MG63 (cell line): Measurements from ENCODE around the gene PABPN1. TPM values are rescaled to one million over a fixed set of nuclear protein-coding genes. Genes with fewer than 3 reads are reported as not detected.

Experiments
- DNase-seq: peaks from one replicate; pipeline ENCODE4 v3.0.0-alpha.2; 2020
- H3K27me3 ChIP-seq: fragments of 250-450 bp; sonication (Bioruptor Pico); 2 replicates; pipeline ENCODE4 v1.5.1; 2020; ENCODE audit warnings: mild to moderate bottlenecking, moderate library complexity
- H3K36me3 ChIP-seq: fragments of 250-450 bp; sonication (Bioruptor Pico); 2 replicates; pipeline ENCODE4 v1.5.1; 2020; ENCODE audit warnings: mild to moderate bottlenecking, moderate library complexity
- H3K4me3 ChIP-seq: fragments of 250-450 bp; sonication (Bioruptor Pico); 2 replicates; pipeline ENCODE4 v1.5.1; 2020; ENCODE audit warnings: mild to moderate bottlenecking, moderate library complexity
- H3K9me3 ChIP-seq: fragments of 250-450 bp; sonication (Bioruptor Pico); 2 replicates; pipeline ENCODE4 v1.5.1; 2020; ENCODE audit warnings: mild to moderate bottlenecking, moderate library complexity
- total RNA-seq: library from RNA; depleted of rRNA; stranded (reverse); fragments of >200 nt; shearing (Covaris generic); gene quantifications from 2 replicates; pipeline ENCODE4 v1.2.3, GENCODE V29; 2014; ENCODE audit warnings: low replicate concordance

The PABPN1 gene
- total RNA-seq, 1 experiment from 2014 or later, result 89.9 TPM

- Histone ChIP-seq H3K36me3 (no peaks in the 10 kb centered on the region; the same call in 1 of the 2 replicates), H3K27me3 (no peaks in the 10 kb centered on the region), H3K9me3 (no peaks in the 10 kb centered on the region), H3K4me3 (no peak overlapping the region)
- DNase-seq, result no peak
Observed at GRCh38 chr14:23299211-23299957, 21.9 kb upstream of the PABPN1 start.

GRCh38 chr14:23299986-23300686, 21.1 kb upstream of the PABPN1 start:
- Histone ChIP-seq H3K4me3 (peak overlapping the region; percentile 78), H3K36me3 (no peaks in the 10 kb centered on the region; the same call in 1 of the 2 replicates), H3K9me3 (no peaks in the 10 kb centered on the region), H3K27me3 (no peaks in the 10 kb centered on the region)
- DNase-seq, result no peak

- no peaks in the 10 kb centered on the region for H3K9me3 ChIP-seq
- DNase-seq, result no peak
- H3K27me3 ChIP-seq, result no peaks in the 10 kb centered on the region
- H3K4me3 ChIP-seq, result peak overlapping the region; percentile 78
- H3K36me3 ChIP-seq, result no peaks in the 10 kb centered on the region; the same call in 1 of the 2 replicates
Observed at GRCh38 chr14:23300687-23301223, 20.5 kb upstream of the PABPN1 start.

GRCh38 chr14:23301288-23301968, 19.8 kb upstream of the PABPN1 start:
- DNase-seq, result peak; percentile 95
- H3K9me3 ChIP-seq, result no peaks in the 10 kb centered on the region
- H3K36me3 ChIP-seq, result no peaks in the 10 kb centered on the region; the same call in 1 of the 2 replicates
- no peaks in the 10 kb centered on the region for H3K27me3 ChIP-seq
- peak overlapping the region; percentile 78 for H3K4me3 ChIP-seq

GRCh38 chr14:23301969-23302289, 19.3 kb upstream of the PABPN1 start:
- Histone ChIP-seq H3K36me3 (peaks cover 1% of the 10 kb centered on the region; the same call in 1 of the 2 replicates), H3K4me3 (peak overlapping the region; percentile 66), H3K9me3 (no peaks in the 10 kb centered on the region), H3K27me3 (no peaks in the 10 kb centered on the region)
- DNase-seq, result no peak

GRCh38 chr14:23302290-23303225, 18.7 kb upstream of the PABPN1 start, which contains the start of gene PPP1R3E:
Gene PPP1R3E, minus strand, starts transcription at chr14:23302859. Its CDS starts 283 bp downstream, at chr14:23302576.
- peak within 1 kb of the TSS; percentile 66 for H3K4me3 ChIP-seq
- H3K9me3 ChIP-seq, result no peaks in the 10 kb centered on the region
- peak; percentile 63 for DNase-seq
- H3K27me3 ChIP-seq, result no peaks in the 10 kb centered on the region
- peaks cover 4% of the 10 kb centered on the region; the same call in 1 of the 2 replicates for H3K36me3 ChIP-seq

- Histone ChIP-seq H3K4me3 (peak within 1 kb of the TSS; percentile 92), H3K27me3 (no peaks in the 10 kb centered on the region), H3K9me3 (no peaks in the 10 kb centered on the region), H3K36me3 (peaks cover 14% of the 10 kb centered on the region)
- DNase-seq, result peak; percentile 91
Observed at GRCh38 chr14:23306412-23307145, 14.7 kb upstream of the PABPN1 start, which contains the start of gene BCL2L2. Gene BCL2L2, plus strand, starts transcription at chr14:23306833. Its CDS starts 935 bp downstream, at chr14:23307768.

- no peak for DNase-seq
- no peaks in the 10 kb centered on the region for H3K9me3 ChIP-seq
- peak overlapping the region; percentile 92 for H3K4me3 ChIP-seq
- H3K27me3 ChIP-seq, result no peaks in the 10 kb centered on the region
- peaks cover 14% of the 10 kb centered on the region for H3K36me3 ChIP-seq
Observed at GRCh38 chr14:23307146-23307530, 14.1 kb upstream of the PABPN1 start.

GRCh38 chr14:23307687-23308644, 13.3 kb upstream of the PABPN1 start:
- H3K9me3 ChIP-seq, result no peaks in the 10 kb centered on the region
- DNase-seq, result peak; percentile 9
- H3K36me3 ChIP-seq, result peaks cover 14% of the 10 kb centered on the region
- no peaks in the 10 kb centered on the region for H3K27me3 ChIP-seq
- H3K4me3 ChIP-seq, result peak overlapping the region; percentile 92

GRCh38 chr14:23308721-23309445, 12.4 kb upstream of the PABPN1 start:
- Histone ChIP-seq H3K27me3 (no peaks in the 10 kb centered on the region), H3K36me3 (peaks cover 16% of the 10 kb centered on the region), H3K4me3 (no peak overlapping the region), H3K9me3 (no peaks in the 10 kb centered on the region)
- no peak for DNase-seq

GRCh38 chr14:23310546-23310945, 10.7 kb upstream of the PABPN1 start:
- no peak for DNase-seq
- Histone ChIP-seq H3K27me3 (no peaks in the 10 kb centered on the region), H3K4me3 (no peak overlapping the region), H3K36me3 (peaks cover 16% of the 10 kb centered on the region), H3K9me3 (no peaks in the 10 kb centered on the region)

- Histone ChIP-seq H3K36me3 (peaks cover 7% of the 10 kb centered on the region), H3K9me3 (no peaks in the 10 kb centered on the region), H3K4me3 (no peak overlapping the region), H3K27me3 (no peaks in the 10 kb centered on the region)
- no peak for DNase-seq
Observed at GRCh38 chr14:23316300-23316699, 5.0 kb upstream of the PABPN1 start.

- Histone ChIP-seq H3K27me3 (no peaks in the 10 kb centered on the region), H3K9me3 (no peaks in the 10 kb centered on the region), H3K36me3 (peaks cover 33% of the 10 kb centered on the region), H3K4me3 (peak overlapping the region; percentile 46)
- no peak for DNase-seq
Observed at GRCh38 chr14:23319746-23320583, 1.3 kb upstream of the PABPN1 start.
